ENCODE results near the gene ADAM11. TPM values are rescaled to one million over a fixed set of nuclear protein-coding genes. Genes with fewer than 3 reads are reported as not detected.
"Not testable (repeated sequence)": the region's sequence is repeated elsewhere in the genome, so short reads cannot be mapped to it uniquely, and the experiment has no call there.

The ADAM11 gene
- total RNA-seq, 4 donors from 2014 or later = 1.5 to 2.5 (median 2.3) TPM; not detected in 1

- H3K4me3 ChIP-seq (ENCODE audit: low read depth, poor library complexity, severe bottlenecking) = no peak overlapping the region
- WGBS, 2 donors = 19 to 21% methylated on average over 7 of the region's 7 CpGs
- intact Hi-C loops (cut with DNase I; ENCODE audit: low total_unique reads) = no loop called here
These were observed 61.9 kb downstream of the ADAM11 start for GRCh38 chr17:44820631-44821212.

GRCh38 chr17:44825236-44825635, 66.4 kb downstream of the ADAM11 start:
- DNase-seq (ENCODE audit: low spot score in 2 of 2); H3K4me3 ChIP-seq (ENCODE audit: low read depth, poor library complexity, severe bottlenecking); intact Hi-C loops (cut with DNase I; ENCODE audit: low total_unique reads): not testable (repeated sequence)
- 92 to 95% methylated on average over 9 of the region's 9 CpGs for WGBS, 2 donors

More at GRCh38 chr17:44820631-44821212, 61.9 kb downstream of the ADAM11 start:
- peak in 1 of 2 donors; percentile 10 for DNase-seq (ENCODE audit: low spot score in 2 of 2)
- no peak for TF ChIP-seq CTCF (IDR thresholded peaks at IDR 0.05)
- no peak for TF ChIP-seq POLR2A (IDR thresholded peaks at IDR 0.05)

DNA sequence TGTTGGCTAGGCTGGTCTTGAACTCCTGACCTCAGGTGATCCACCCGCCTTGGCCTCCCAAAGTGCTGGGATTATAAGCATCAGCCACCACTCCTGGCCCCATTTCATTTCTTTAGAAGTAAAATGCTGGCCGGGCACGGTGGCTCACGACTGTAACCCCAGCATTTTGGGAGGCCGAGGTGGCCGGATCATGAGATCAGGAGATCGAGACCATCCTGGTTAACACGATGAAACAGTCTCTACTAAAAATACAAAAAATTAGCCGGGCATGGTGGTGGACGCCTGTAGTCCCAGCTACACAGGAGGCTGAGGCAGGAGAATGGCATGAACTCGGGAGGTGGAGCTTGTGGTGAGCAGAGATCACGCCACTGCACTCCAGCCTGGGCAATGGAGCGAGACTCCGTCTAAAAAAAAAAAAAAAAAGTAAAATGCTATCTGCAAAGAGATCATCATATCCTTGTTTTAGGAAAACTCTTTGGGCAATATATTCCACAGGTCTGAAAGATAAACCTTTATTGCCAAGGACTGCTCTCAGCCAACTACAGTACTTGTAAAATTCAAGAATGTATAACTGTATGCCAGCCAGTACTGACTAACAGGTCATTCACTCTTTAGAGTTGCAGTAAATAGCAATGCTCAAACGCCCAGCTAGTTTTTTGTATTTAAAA, 67.5 kb downstream of the ADAM11 start:
- TF ChIP-seq POLR2A (IDR thresholded peaks at IDR 0.05) (no peak), CTCF (IDR thresholded peaks at IDR 0.05) (no peak)
- no peak overlapping the region for H3K4me3 ChIP-seq (ENCODE audit: low read depth, poor library complexity, severe bottlenecking)
- intact Hi-C loops (cut with DNase I; ENCODE audit: low total_unique reads) = no loop called here
- WGBS, 2 donors = 87 to 92% methylated on average over 15 of the region's 15 CpGs
- DNase-seq (ENCODE audit: low spot score in 2 of 2) = no peak

DNA sequence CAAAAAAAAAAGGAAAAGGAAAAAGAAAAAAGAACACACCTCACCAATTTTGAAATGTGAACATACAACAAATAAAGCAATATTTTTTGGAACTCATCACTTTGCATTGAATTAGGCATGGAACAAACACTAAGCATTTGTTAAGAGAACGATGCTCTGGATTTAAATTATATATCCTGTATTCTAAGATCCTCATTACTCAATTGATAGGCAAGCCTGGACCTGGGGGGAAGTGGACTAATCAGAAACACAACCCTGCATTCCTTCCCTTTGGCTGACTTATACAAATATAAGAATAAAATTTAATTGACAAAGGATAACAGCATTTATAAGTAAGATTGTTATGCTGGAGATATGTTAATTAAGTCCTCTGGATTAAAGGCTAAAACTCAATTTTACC, 69.1 kb downstream of the ADAM11 start:
- TF ChIP-seq CTCF (IDR thresholded peaks at IDR 0.05) (no peak), POLR2A (IDR thresholded peaks at IDR 0.05) (no peak)
- no peak for DNase-seq (ENCODE audit: low spot score in 2 of 2)
- WGBS, 2 donors = 60 to 62% methylated on average over 1 of the region's 1 CpG
- H3K4me3 ChIP-seq (ENCODE audit: low read depth, poor library complexity, severe bottlenecking) = no peak overlapping the region
- intact Hi-C loops (cut with DNase I; ENCODE audit: low total_unique reads) = no loop called here

DNA sequence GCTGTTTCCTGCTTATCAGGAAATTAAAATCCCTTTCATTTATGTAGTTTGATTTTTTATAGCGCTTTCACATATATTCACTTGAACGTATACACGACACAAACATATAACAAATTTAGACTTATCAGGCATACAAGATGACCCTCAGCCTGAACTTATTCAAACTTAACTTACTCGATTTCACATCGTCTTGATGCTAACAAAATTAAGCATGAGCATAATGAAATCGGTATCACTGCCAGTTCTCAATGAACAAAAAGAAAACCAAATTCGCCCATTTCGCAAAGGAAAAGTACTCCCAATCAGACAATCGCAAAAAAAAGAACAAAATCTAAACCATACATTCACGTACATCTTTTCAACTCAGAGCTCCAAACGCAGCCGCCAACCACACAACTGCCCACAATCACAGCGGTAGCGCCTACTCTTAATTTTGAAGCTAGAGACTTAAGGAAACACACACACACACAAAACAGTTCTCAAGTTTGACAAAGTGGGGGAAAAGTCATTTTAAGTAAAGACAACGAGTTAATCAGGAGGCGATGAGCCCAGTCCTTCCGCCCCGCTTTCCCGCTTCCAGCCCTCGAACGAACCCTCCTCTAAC, 70.2 kb downstream of the ADAM11 start:
- 6 to 8% methylated on average over 21 of the region's 21 CpGs for WGBS, 2 donors
- DNase-seq (ENCODE audit: low spot score in 2 of 2) = no peak
- intact Hi-C loops (cut with DNase I; ENCODE audit: low total_unique reads) = no loop called here
- TF ChIP-seq CTCF (IDR thresholded peaks at IDR 0.05) (no peak), POLR2A (IDR thresholded peaks at IDR 0.05) (no peak)
- no peak overlapping the region for H3K4me3 ChIP-seq (ENCODE audit: low read depth, poor library complexity, severe bottlenecking)

DNA sequence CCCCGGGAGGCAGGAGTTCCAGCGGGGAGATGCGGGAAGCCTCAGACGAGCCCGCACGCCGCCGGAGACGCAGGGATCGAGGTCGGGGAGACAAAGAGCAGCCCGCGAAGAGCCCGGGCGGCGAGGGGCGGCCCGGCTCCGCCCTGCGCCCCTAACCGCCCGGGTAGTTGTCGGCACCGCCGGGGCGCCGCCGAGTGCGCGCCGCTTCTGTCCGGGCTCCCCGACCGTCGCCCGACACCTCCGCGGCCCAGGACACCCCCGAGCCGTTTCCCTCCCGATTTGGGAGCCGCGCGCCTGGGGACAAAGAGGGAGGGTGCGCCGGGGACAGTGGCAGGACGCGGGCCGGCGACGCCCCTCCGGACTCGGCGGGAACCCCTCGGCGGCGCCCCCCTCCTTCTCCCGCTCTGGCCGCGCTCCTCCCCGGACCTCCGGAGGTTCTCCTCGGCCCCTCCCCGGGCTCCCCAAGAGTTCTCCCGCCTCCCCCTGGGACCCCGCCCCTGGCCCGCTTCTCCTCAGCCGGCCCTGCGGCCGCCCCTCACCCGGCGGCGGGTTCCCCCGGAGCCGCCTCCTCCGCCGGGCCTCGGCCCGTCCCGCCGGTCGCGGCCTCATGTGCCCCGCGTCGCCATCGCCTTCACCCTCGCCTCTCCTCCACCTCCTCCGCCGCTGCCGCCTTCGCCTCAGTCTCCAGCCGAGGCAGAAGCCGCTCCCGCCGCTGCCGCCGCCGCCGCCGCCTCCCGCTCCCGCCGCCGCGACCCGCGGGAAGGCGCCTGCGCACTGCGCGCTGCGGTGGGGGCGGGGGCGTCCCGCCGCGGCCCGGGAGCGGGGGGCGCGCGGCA, 71.0 kb downstream of the ADAM11 start, which contains the start of gene GJC1:
TSS of gene GJC1 (minus strand) at position 765 of the 836 bp plus-strand sequence. CDS start 24,470 bp downstream, outside the sequence.
- DNase-seq (ENCODE audit: low spot score in 2 of 2) = no peak
- 1% methylated on average over 65 to 87 of the region's 123 CpGs for WGBS, 2 donors
- peak within 1 kb of the TSS; percentile 29 for H3K4me3 ChIP-seq (ENCODE audit: low read depth, poor library complexity, severe bottlenecking)
- TF ChIP-seq CTCF (IDR thresholded peaks at IDR 0.05) (no peak), POLR2A (IDR thresholded peaks at IDR 0.05) (no peak)
- intact Hi-C loops (cut with DNase I; ENCODE audit: low total_unique reads) = no loop called here
